Neuronal stem cell (in vitro differentiated cells): ENCODE data around the gene MTHFSD.

Experiments used
- DNase-seq: peaks from one replicate; pipeline ENCODE4 v3.0.0-alpha.2; 2013; ENCODE audit warnings: low spot score
- H2AFZ ChIP-seq: one replicate; pipeline ENCODE4 v1.6.1; 2013; ENCODE audit warnings: mild to moderate bottlenecking, low read length, inconsistent platforms
- H2AK5ac ChIP-seq: 2 replicates; pipeline ENCODE4 v1.6.1; 2013; ENCODE audit warnings: low read depth, mild to moderate bottlenecking, inconsistent platforms, low read length, moderate library complexity, mixed read lengths
- H2BK120ac ChIP-seq: 2 replicates; pipeline ENCODE4 v1.6.1; 2013; ENCODE audit warnings: low read depth, mild to moderate bottlenecking, inconsistent platforms, low read length, moderate library complexity, mixed read lengths
- H2BK12ac ChIP-seq: one replicate; pipeline ENCODE4 v1.6.1; 2013; ENCODE audit warnings: low read length, inconsistent platforms
- H2BK15ac ChIP-seq: 2 replicates; pipeline ENCODE4 v1.6.1; 2013; ENCODE audit warnings: mild to moderate bottlenecking, low read length, inconsistent platforms, mixed read lengths
- H2BK5ac ChIP-seq: one replicate; pipeline ENCODE4 v1.6.1; 2013; ENCODE audit warnings: inconsistent platforms, mild to moderate bottlenecking, low read length, moderate library complexity
- H3K14ac ChIP-seq: one replicate; pipeline ENCODE4 v1.6.1; 2013; ENCODE audit warnings: low read length, inconsistent platforms
- H3K18ac ChIP-seq: 2 replicates; pipeline ENCODE4 v1.6.1; 2013; ENCODE audit warnings: low read length, inconsistent platforms
- H3K23ac ChIP-seq: 2 replicates; pipeline ENCODE4 v1.6.1; 2013; ENCODE audit warnings: low read depth, mild to moderate bottlenecking, mixed read lengths, low read length, inconsistent platforms; ENCODE audit not compliant: poor library complexity
- H3K27ac ChIP-seq: replicated peaks from 3 replicates; pipeline ENCODE4 v1.5.1; 2013; ENCODE audit warnings: low read length, inconsistent platforms
- H3K27me3 ChIP-seq, 3 experiments: 2 replicates each; pipeline ENCODE4 v1.6.1; 2013; ENCODE audit warnings: low read length in 3 of 3, mild to moderate bottlenecking in 2 of 3, inconsistent platforms in 1 of 3, low read depth in 1 of 3, mixed read lengths in 1 of 3, moderate library complexity in 1 of 3; ENCODE audit not compliant: control insufficient read depth in 3 of 3, insufficient read depth in 3 of 3
- H3K36me3 ChIP-seq, 2 donors: replicated peaks in 1 of 2; 2 replicates each; pipeline ENCODE4 v1.6.1; 2013; ENCODE audit warnings: low read length in 2 of 2; ENCODE audit not compliant: control insufficient read depth in 2 of 2, insufficient read depth in 2 of 2
- H3K4ac ChIP-seq: 2 replicates; pipeline ENCODE4 v1.6.1; 2013; ENCODE audit warnings: inconsistent platforms, mild to moderate bottlenecking, low read length, moderate library complexity
- H3K4me1 ChIP-seq, 2 donors: 1 replicate in 1 of 2; 2 replicates in 1 of 2; pipeline ENCODE4 v1.6.1; 2013; ENCODE audit warnings: low read length in 2 of 2, low read depth in 1 of 2; ENCODE audit not compliant: control insufficient read depth in 2 of 2, insufficient read depth in 1 of 2
- H3K4me2 ChIP-seq: one replicate; pipeline ENCODE4 v1.6.1; 2013; ENCODE audit warnings: mild to moderate bottlenecking, low read length, inconsistent platforms; ENCODE audit not compliant: insufficient read depth, poor library complexity, severe bottlenecking
- H3K4me3 ChIP-seq, 2 donors: 2 replicates each; pipeline ENCODE4 v1.5.1; 2013; ENCODE audit warnings: low read length in 2 of 2, mild to moderate bottlenecking in 2 of 2, inconsistent platforms in 1 of 2, moderate library complexity in 1 of 2
- H3K79me1 ChIP-seq: one replicate; pipeline ENCODE4 v1.6.1; 2013; ENCODE audit warnings: low read depth, mild to moderate bottlenecking, inconsistent platforms, low read length, moderate library complexity
- H3K9ac ChIP-seq: one replicate; pipeline ENCODE4 v1.6.1; 2013; ENCODE audit warnings: mild to moderate bottlenecking, low read depth, low read length, inconsistent platforms; ENCODE audit not compliant: poor library complexity
- H3K9me3 ChIP-seq, 2 donors: replicated peaks in 1 of 2; 2 replicates each; pipeline versions ENCODE3 to v1.6.1; 2013; ENCODE audit warnings: low read length in 2 of 2, mild to moderate bottlenecking in 2 of 2, inconsistent platforms in 1 of 2, low read depth in 1 of 2, mixed read lengths in 1 of 2, moderate library complexity in 1 of 2; ENCODE audit not compliant: control insufficient read depth in 2 of 2, insufficient read depth in 1 of 2
- H4K8ac ChIP-seq: one replicate; pipeline ENCODE4 v1.6.1; 2013; ENCODE audit warnings: low read depth, mild to moderate bottlenecking, inconsistent platforms, low read length, moderate library complexity
- H4K91ac ChIP-seq: one replicate; pipeline ENCODE4 v1.6.1; 2013; ENCODE audit warnings: low read length, low read depth, mild to moderate bottlenecking, inconsistent platforms; ENCODE audit not compliant: poor library complexity
- WGBS, 2 donors: extraction: QIAGEN DNeasy Blood & Tissue Kit; methylation state at CpG; one replicate each; pipeline ENCODE4 v1.1.7; 2013; ENCODE audit warnings: missing lambda C conversion rate in 2 of 2, mixed read lengths in 1 of 2; ENCODE audit not compliant: insufficient read length in 2 of 2, insufficient replicate concordance in 1 of 2; ENCODE audit errors: extremely low coverage in 2 of 2; 5-methylcytosine and 5-hydroxymethylcytosine counted together

Gene MTHFSD

DNA sequence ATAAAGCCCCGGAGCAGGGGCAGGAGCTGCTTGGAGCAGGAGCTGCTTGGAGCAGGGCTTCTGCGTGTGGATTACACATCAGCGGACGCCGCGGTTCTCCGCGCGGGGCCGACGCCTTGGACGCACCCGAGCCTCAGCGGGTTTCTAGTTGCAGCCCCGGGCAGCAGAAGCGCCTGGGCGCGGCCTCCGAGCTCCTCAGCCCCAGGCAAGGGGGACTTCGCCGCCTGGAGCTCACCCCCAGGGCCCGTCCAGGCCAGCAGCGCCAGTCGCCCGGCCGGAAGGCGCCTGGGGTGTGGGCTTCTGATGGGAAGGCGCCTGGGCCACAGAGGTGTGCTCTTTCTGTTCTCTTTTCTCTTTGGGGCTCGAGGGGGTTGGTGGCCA is 38.4 kb downstream of the MTHFSD start:
- Histone ChIP-seq H4K91ac (no peak overlapping the region), H4K8ac (no peak overlapping the region), H3K9ac (no peak overlapping the region), H2AFZ (no peak overlapping the region), H3K4me1 (peaks cover 0 to 4% of the 10 kb centered on the region in 2 donors), H2BK5ac (no peak overlapping the region), H3K27ac (no peak overlapping the region), H3K79me1 (no peaks in the 10 kb centered on the region), H2AK5ac (no peak overlapping the region), H3K4ac (no peak overlapping the region), H3K4me2 (no peak overlapping the region), H3K4me3 (no peak overlapping the region), H3K36me3 (no peaks in the 10 kb centered on the region), H2BK12ac (no peak overlapping the region), H3K18ac (no peak overlapping the region), H3K27me3 (peaks cover 42 to 100% (median 80%) of the 10 kb centered on the region in 3 experiments), H3K14ac (no peak overlapping the region), H3K23ac (no peak overlapping the region), H2BK15ac (no peak overlapping the region), H3K9me3 (peaks cover 0 to 2% of the 10 kb centered on the region in 2 donors), H2BK120ac (no peak overlapping the region)
- WGBS, 2 donors, result no CpG with 5 or more reads among the region's 29 CpGs
- peak; percentile 11 for DNase-seq

DNA sequence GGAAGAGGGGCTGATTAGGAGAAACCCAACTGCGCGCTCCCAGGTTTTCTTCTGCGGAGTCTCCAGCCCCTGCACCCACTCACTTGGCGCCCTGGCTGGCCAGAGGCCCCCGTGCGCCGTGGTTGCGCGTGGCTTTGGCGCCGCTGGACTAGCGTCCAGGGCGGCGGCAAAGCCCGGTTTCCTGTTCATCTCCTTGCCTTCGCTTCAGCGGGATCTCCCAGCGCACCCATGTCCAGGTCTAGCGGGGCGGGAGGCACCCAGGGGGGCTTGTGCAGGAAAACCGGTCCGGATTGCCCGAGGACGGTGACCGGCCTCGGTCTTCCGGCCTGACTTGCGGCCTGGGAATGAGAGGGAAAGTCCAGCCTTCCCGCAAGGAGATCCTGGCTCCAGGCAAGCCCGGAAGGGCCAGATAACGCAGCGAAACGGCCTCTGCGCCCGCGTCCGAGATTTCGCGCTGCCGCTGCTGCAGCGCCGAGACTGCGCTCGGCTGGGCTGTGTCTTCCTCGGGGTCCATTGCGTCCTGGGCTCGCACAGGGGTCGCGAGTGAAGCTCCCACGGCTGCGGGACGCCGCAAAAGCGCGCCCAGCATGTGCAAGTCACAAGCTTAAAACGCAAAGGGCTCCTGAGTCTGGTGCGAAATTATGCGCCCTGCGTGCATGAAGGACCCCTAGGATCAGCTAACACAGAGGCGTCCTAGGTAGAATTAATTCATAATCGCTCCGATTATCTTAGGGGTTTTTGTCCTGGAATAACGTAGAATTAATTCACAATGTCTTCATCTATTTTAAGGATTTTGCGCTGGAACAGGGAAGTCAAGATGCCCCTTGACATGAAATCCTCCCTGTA is 39.0 kb downstream of the MTHFSD start:
- Histone ChIP-seq H2BK15ac (no peak overlapping the region), H3K27ac (no peak overlapping the region), H3K9me3 (peaks cover 0 to 2% of the 10 kb centered on the region in 2 donors), H3K27me3 (peaks cover 47 to 100% (median 86%) of the 10 kb centered on the region in 3 experiments), H2AFZ (no peak overlapping the region), H2BK5ac (no peak overlapping the region), H3K18ac (peak overlapping the region; percentile 63), H3K4me3 (no peak overlapping the region), H3K36me3 (no peaks in the 10 kb centered on the region), H3K9ac (peak overlapping the region; percentile 68), H3K79me1 (no peaks in the 10 kb centered on the region), H3K14ac (no peak overlapping the region), H4K91ac (no peak overlapping the region), H3K4ac (no peak overlapping the region), H2BK120ac (no peak overlapping the region), H3K23ac (no peak overlapping the region), H4K8ac (no peak overlapping the region), H3K4me2 (peak overlapping the region; percentile 34), H3K4me1 (peaks cover 0 to 4% of the 10 kb centered on the region in 2 donors), H2BK12ac (no peak overlapping the region), H2AK5ac (no peak overlapping the region)
- no CpG with 5 or more reads among the region's 64 CpGs for WGBS, 2 donors
- peak; percentile 43 for DNase-seq

DNA sequence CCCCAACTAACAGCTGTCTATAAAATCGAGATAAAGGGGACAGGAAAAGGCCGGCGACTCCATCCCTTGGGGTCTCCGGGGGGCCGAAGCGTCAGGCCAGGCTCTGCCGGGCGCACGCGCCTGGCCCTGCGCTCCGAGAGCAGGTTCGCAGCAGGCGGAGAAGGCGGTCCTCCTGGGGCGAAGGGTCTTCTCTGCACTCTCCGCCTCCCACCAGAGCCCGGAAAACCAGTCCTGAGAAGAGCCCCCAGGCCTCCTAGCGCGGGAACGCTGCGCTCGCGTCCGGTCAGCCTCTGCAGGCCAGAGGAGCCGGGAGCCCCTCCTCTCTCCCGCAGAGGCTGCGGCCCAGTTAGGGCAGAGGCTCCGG is 39.6 kb downstream of the MTHFSD start:
- Histone ChIP-seq H2AK5ac (no peak overlapping the region), H3K27me3 (peaks cover 53 to 100% (median 90%) of the 10 kb centered on the region in 3 experiments)

DNA sequence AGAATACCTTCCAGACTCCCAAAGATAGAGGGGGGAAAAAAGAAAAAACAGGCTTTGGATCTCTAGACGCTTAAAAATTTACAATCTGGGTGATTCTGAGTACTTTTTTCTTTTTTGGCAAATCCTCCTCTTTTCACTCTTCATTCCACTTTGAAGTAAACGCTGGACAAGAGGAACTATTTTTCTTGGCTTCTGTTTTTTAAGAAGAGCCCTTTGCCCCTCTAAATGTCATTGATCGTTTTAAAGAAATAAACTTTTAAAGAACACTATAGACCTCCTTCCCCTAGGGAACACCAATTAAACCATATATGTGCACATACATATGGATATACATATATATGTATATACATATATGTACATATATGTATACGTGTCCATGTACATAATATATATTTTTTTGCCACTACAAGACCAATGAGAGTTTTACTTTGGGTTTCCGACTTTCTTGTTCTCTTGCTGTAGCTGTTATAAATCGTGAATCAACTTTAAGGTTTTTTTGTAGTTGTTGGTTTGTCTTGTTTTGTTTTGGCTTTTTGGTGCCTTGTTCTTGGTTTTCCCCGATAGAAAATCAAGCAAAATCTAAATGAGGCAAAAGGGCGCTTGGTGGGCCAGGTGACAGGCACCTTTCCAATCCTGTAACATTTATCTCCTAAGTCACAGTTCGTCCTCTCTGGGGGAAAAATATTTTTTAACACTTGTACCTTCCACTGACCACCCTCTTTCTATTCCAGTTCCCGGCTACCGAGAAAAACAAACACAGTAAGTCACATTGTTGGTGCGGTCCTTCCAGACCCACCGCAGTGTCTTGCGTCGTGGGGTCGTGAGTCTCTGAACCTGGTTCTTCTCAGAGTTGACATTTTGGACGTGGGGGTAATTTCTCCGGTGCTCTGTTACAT is 40.3 kb downstream of the MTHFSD start:
- Histone ChIP-seq H2BK120ac (no peak overlapping the region), H2AK5ac (no peak overlapping the region), H3K23ac (no peak overlapping the region), H2BK12ac (no peak overlapping the region), H3K14ac (no peak overlapping the region), H3K9me3 (peaks cover 0 to 2% of the 10 kb centered on the region in 2 donors), H2BK15ac (no peak overlapping the region), H2AFZ (no peak overlapping the region), H2BK5ac (no peak overlapping the region), H4K91ac (no peak overlapping the region), H3K27ac (no peak overlapping the region), H4K8ac (no peak overlapping the region), H3K4me1 (peaks cover 0 to 4% of the 10 kb centered on the region in 2 donors), H3K36me3 (no peaks in the 10 kb centered on the region), H3K9ac (no peak overlapping the region), H3K4me3 (no peak overlapping the region), H3K18ac (no peak overlapping the region), H3K27me3 (peaks cover 56 to 97% (median 93%) of the 10 kb centered on the region in 3 experiments), H3K4ac (no peak overlapping the region), H3K4me2 (no peak overlapping the region), H3K79me1 (no peaks in the 10 kb centered on the region)
- no CpG with 5 or more reads among the region's 18 CpGs for WGBS, 2 donors
- peak; percentile 8 for DNase-seq

More for the DNA sequence above, 39.6 kb downstream of the MTHFSD start:
- Histone ChIP-seq H2BK12ac (no peak overlapping the region), H3K4me2 (no peak overlapping the region), H3K9me3 (peaks cover 0 to 2% of the 10 kb centered on the region in 2 donors), H3K79me1 (no peaks in the 10 kb centered on the region), H3K4ac (no peak overlapping the region), H3K18ac (peak overlapping the region; percentile 45), H3K27ac (no peak overlapping the region), H3K36me3 (no peaks in the 10 kb centered on the region), H2BK120ac (no peak overlapping the region), H2AFZ (no peak overlapping the region), H3K4me3 (no peak overlapping the region), H3K4me1 (peaks cover 0 to 4% of the 10 kb centered on the region in 2 donors), H3K23ac (no peak overlapping the region), H2BK15ac (no peak overlapping the region), H4K91ac (no peak overlapping the region), H2BK5ac (no peak overlapping the region), H4K8ac (no peak overlapping the region), H3K14ac (no peak overlapping the region), H3K9ac (no peak overlapping the region)
- peak; percentile 43 for DNase-seq
- WGBS, 2 donors, result no CpG with 5 or more reads among the region's 29 CpGs
